Spleen (tissue), 11 donors: Measurements from ENCODE around the gene NPTN. TPM values are rescaled to one million over a fixed set of nuclear protein-coding genes. Genes with fewer than 3 reads are reported as not detected.

ENCODE experiments used
- DNase-seq: peaks from one replicate; pipeline ENCODE4 v3.0.0-alpha.2; 2020
- H3K27ac ChIP-seq, 8 donors: fragments of 200-600 bp; sonication (generic) in 7 of 8; 1 replicate in 4 of 8; 2 replicates in 4 of 8; pipeline versions ENCODE4 v1.5.0 to v1.8.0; 2016 to 2021; ENCODE audit warnings: inconsistent platforms in 4 of 8, mild to moderate bottlenecking in 4 of 8, moderate library complexity in 1 of 8
- H3K27me3 ChIP-seq, 7 donors: fragments of 200-600 bp; sonication (generic) in 6 of 7; replicated peaks in 1 of 7; 1 replicate in 4 of 7; 2 replicates in 3 of 7; pipeline versions ENCODE4 v1.5.0 to v1.8.0; 2016 to 2021; ENCODE audit warnings: inconsistent platforms in 3 of 7, mild to moderate bottlenecking in 1 of 7
- H3K36me3 ChIP-seq, 6 donors: fragments of 200-600 bp; sonication (generic) in 5 of 6; 1 replicate in 4 of 6; 2 replicates in 2 of 6; pipeline versions ENCODE4 v1.5.0 to v1.8.0; 2016 to 2021; ENCODE audit warnings: inconsistent platforms in 2 of 6
- H3K4me1 ChIP-seq, 6 donors: fragments of 200-600 bp; sonication (generic) in 5 of 6; 1 replicate in 3 of 6; 2 replicates in 3 of 6; pipeline versions ENCODE4 v1.5.0 to v1.8.0; 2016 to 2021; ENCODE audit warnings: inconsistent platforms in 3 of 6
- H3K4me3 ChIP-seq, 8 donors: fragments of 200-600 bp; sonication (generic) in 7 of 8; 1 replicate in 4 of 8; 2 replicates in 4 of 8; pipeline versions ENCODE4 v1.5.0 to v1.8.0; 2016 to 2021; ENCODE audit warnings: inconsistent platforms in 4 of 8, mild to moderate bottlenecking in 4 of 8, moderate library complexity in 2 of 8
- H3K9me3 ChIP-seq, 8 donors: fragments of 200-600 bp; sonication (generic) in 7 of 8; 1 replicate in 4 of 8; 2 replicates in 4 of 8; pipeline versions ENCODE4 v1.5.0 to v1.8.0; 2016 to 2021; ENCODE audit warnings: inconsistent platforms in 4 of 8
- CTCF ChIP-seq, 11 experiments: fragments of 200-600 bp in 7 of 11; fragments of 450-650 bp in 4 of 11; sonication (generic) in 4 of 11; IDR thresholded peaks in 8 of 11; conservative IDR thresholded peaks in 3 of 11; 1 replicate in 7 of 11; 2 replicates in 4 of 11; pipeline versions ENCODE4 v1.4.0 to v1.8.0; 2016 to 2021; ENCODE audit warnings: antibody characterized with exemption in 11 of 11, inconsistent platforms in 4 of 11, mild to moderate bottlenecking in 1 of 11
- POLR2A ChIP-seq, 3 donors: fragments of 450-650 bp; IDR thresholded peaks; one replicate each; pipeline ENCODE4 v1.5.1; 2017; ENCODE audit warnings: antibody characterized with exemption in 3 of 3, mild to moderate bottlenecking in 1 of 3
- POLR2AphosphoS5 ChIP-seq, 3 donors: sonication (generic); formaldehyde crosslinking; IDR thresholded peaks; one replicate each; pipeline ENCODE4 v1.5.1; 2017; ENCODE audit warnings: antibody characterized with exemption in 3 of 3
- WGBS, 5 donors: extraction: QIAGEN DNeasy Blood & Tissue Kit in 3 of 5; methylation state at CpG; one replicate each; pipeline versions ENCODE4 v1.1.5 to v1.1.7; 2013 to 2018; 5-methylcytosine and 5-hydroxymethylcytosine counted together
- intact Hi-C: fragments of 100-400 bp; cut with DNase I; formaldehyde crosslinking; loops from one replicate; pipeline ENCODE4 v1.15.0; 2023; ENCODE audit warnings: low total_unique reads
- polyA plus RNA-seq, 3 donors: library from polyadenylated mRNA; stranded (reverse); fragments of 200-250 nt; gene quantifications; one replicate each; pipeline ENCODE4 v1.2.1, GENCODE V29; 2013
- total RNA-seq, 7 donors: library from RNA; depleted of rRNA in 3 of 7; stranded (reverse); fragments of >200 nt in 3 of 7; fragmentation: NEBNext Ultra II Directional in 4 of 7; extraction: Animal tissue kit (Norgen Biotek cat#: 25700) in 4 of 7; gene quantifications; one replicate each; pipeline versions ENCODE4 v1.1.0 to v1.2.1, GENCODE V29; 2016 to 2021
- donor health status: healthy with polysubstance abuse.
- donor health status: DM: no; HTN: no; CAD: no; lungs with moderate emphysema.
- donor health status: DM: no; HTN: no; CAD: no.
- donor health status: Bipolar disorder and iron deficiency.
- donor health status: healthy.
- donor health status: DM: no; HTN: no; CAD: no.
- donor health status: DM: yes; HTN: yes; CAD: no.

NPTN gene
- total and polyA plus RNA-seq, 10 donors: 18.9 to 130 (median 99.4) TPM

GRCh38 chr15:73607405-73607804 is 25.8 kb downstream of the NPTN start:
- TF ChIP-seq POLR2AphosphoS5 (IDR thresholded peaks at IDR 0.05) (no peak), CTCF (IDR thresholded peaks at IDR 0.05 in 8 of 11, conservative IDR thresholded peaks at IDR 0.05 in 3 of 11) (no peak), POLR2A (IDR thresholded peaks at IDR 0.05) (no peak)

GRCh38 chr15:73605759-73606436 is 27.3 kb downstream of the NPTN start:
- intact Hi-C loops: no loop called here
- no peak for DNase-seq
- Histone ChIP-seq H3K27ac (peak overlapping the region in 1 of 8 donors; percentile 8), H3K9me3 (peaks cover 0 to 3% (median 0%) of the 10 kb centered on the region in 8 donors), H3K27me3 (no peaks in the 10 kb centered on the region), H3K36me3 (peaks cover 0 to 15% (median 0%) of the 10 kb centered on the region in 6 donors), H3K4me1 (peaks cover 11 to 98% (median 68%) of the 10 kb centered on the region in 6 donors), H3K4me3 (no peak overlapping the region)
- 92 to 97% (median 95%) methylated on average over 5 of the region's 5 CpGs for WGBS, 5 donors
- TF ChIP-seq CTCF (IDR thresholded peaks at IDR 0.05 in 8 of 11, conservative IDR thresholded peaks at IDR 0.05 in 3 of 11) (no peak), POLR2A (IDR thresholded peaks at IDR 0.05) (no peak)

More at GRCh38 chr15:73607405-73607804, 25.8 kb downstream of the NPTN start:
- Histone ChIP-seq H3K27ac (no peak overlapping the region), H3K9me3 (peaks cover 0 to 3% (median 0%) of the 10 kb centered on the region in 8 donors), H3K4me1 (peaks cover 7 to 97% (median 62%) of the 10 kb centered on the region in 6 donors), H3K4me3 (no peak overlapping the region), H3K27me3 (no peaks in the 10 kb centered on the region), H3K36me3 (peaks cover 0 to 15% (median 0%) of the 10 kb centered on the region in 6 donors)
- 58 to 78% (median 69%) methylated on average over 2 of the region's 2 CpGs for WGBS, 5 donors
- intact Hi-C loops: no loop called here
- DNase-seq: no peak

DNA sequence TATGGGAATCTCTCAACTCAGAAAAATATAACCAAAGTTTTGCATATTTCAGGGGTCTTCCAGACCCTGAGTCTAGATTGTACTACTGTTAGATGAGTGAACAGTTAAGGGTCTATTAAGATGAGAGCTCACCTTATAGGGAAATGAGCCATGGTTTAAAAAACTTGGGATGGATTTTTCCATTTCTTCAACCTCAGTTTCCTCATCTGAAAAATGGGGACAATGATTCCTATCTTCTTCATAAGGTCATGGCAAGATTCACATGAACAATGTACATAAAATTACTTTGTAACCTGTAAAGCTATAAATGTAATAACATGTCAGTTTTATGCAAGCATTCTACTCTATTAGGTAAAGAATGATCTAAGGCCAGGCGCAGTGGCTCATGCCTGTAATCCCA is 28.7 kb downstream of the NPTN start:
- intact Hi-C loops: no loop called here
- no peak for TF ChIP-seq POLR2AphosphoS5 (IDR thresholded peaks at IDR 0.05)
- Histone ChIP-seq H3K36me3 (peaks cover 0 to 15% (median 0%) of the 10 kb centered on the region in 6 donors), H3K27me3 (no peaks in the 10 kb centered on the region), H3K4me1 (peaks cover 11 to 99% (median 66%) of the 10 kb centered on the region in 6 donors), H3K4me3 (no peak overlapping the region), H3K9me3 (peaks cover 0 to 3% (median 0%) of the 10 kb centered on the region in 8 donors), H3K27ac (no peak overlapping the region)
- 93 to 100% (median 94%) methylated on average over 1 of the region's 1 CpG for WGBS, 5 donors
- no peak for DNase-seq

GRCh38 chr15:73602992-73603391 is 30.2 kb downstream of the NPTN start:
- no peak for TF ChIP-seq CTCF (IDR thresholded peaks at IDR 0.05 in 8 of 11, conservative IDR thresholded peaks at IDR 0.05 in 3 of 11)
- intact Hi-C loops: no loop called here
- Histone ChIP-seq H3K36me3 (peaks cover 0 to 8% (median 0%) of the 10 kb centered on the region in 6 donors), H3K9me3 (peaks cover 0 to 3% (median 0%) of the 10 kb centered on the region in 8 donors), H3K27ac (peak overlapping the region in 3 of 8 donors; percentile 24 to 70 (median 60)), H3K4me1 (peaks cover 11 to 99% (median 61%) of the 10 kb centered on the region in 6 donors), H3K27me3 (no peaks in the 10 kb centered on the region), H3K4me3 (no peak overlapping the region)
- DNase-seq: no peak
- WGBS, 5 donors: 77 to 87% (median 81%) methylated on average over 2 of the region's 2 CpGs
